Stomach smooth muscle (tissue), 2 donors: ENCODE measurements around the gene PCDHA5.
"Not testable (repeated sequence)": the region's sequence is repeated elsewhere in the genome, so short reads cannot be mapped to it uniquely, and the experiment has no call there.

Experiments
- H3K27ac ChIP-seq: one replicate; pipeline ENCODE4 v1.7.0; 2013; ENCODE audit warnings: mild to moderate bottlenecking, low read length, inconsistent platforms
- H3K27me3 ChIP-seq, 2 donors: one replicate each; pipeline ENCODE4 v1.7.0; 2013; ENCODE audit warnings: low read length in 2 of 2; ENCODE audit not compliant: insufficient read depth in 2 of 2, control insufficient read depth in 1 of 2
- H3K36me3 ChIP-seq, 2 donors: one replicate each; pipeline ENCODE4 v1.7.0; 2013; ENCODE audit warnings: low read length in 2 of 2; ENCODE audit not compliant: control insufficient read depth in 2 of 2, insufficient read depth in 2 of 2
- H3K4me1 ChIP-seq: one replicate; pipeline ENCODE4 v1.7.0; 2013; ENCODE audit warnings: low read length; ENCODE audit not compliant: control insufficient read depth, insufficient read depth
- H3K4me3 ChIP-seq, 2 donors: one replicate each; pipeline ENCODE4 v1.7.0; 2013; ENCODE audit warnings: low read length in 2 of 2
- H3K9ac ChIP-seq, 2 donors: one replicate each; pipeline ENCODE4 v1.7.0; 2013; ENCODE audit warnings: low read length in 2 of 2, mild to moderate bottlenecking in 1 of 2
- H3K9me3 ChIP-seq, 2 donors: one replicate each; pipeline ENCODE4 v1.7.0; 2013; ENCODE audit warnings: low read length in 2 of 2; ENCODE audit not compliant: control insufficient read depth in 2 of 2
- donor health status: healthy.
- donor health status: Pancreatic carcinoma.

Gene PCDHA5

GRCh38 chr5:140842798-140843733 lies 21.7 kb downstream of the PCDHA5 start:
- Histone ChIP-seq H3K4me1 (no peaks in the 10 kb centered on the region), H3K27me3 (peaks cover 0 to 7% of the 10 kb centered on the region in 2 donors), H3K9ac (no peak overlapping the region), H3K36me3 (no peaks in the 10 kb centered on the region), H3K9me3 (peaks cover 0 to 14% of the 10 kb centered on the region in 2 donors), H3K27ac (no peak overlapping the region), H3K4me3 (no peak overlapping the region)

GRCh38 chr5:140848139-140849102 lies 27.0 kb downstream of the PCDHA5 start, which contains the start of gene PCDHA9:
Gene PCDHA9 (plus strand): TSS chr5:140848382. CDS start chr5:140848496, 114 bp downstream.
- H3K27me3 ChIP-seq, result peaks cover 0 to 25% of the 10 kb centered on the region in 2 donors
- peaks cover 0 to 11% of the 10 kb centered on the region in 2 donors for H3K9me3 ChIP-seq
- H3K4me1 ChIP-seq, H3K27ac ChIP-seq, H3K9ac ChIP-seq, H3K36me3 ChIP-seq, H3K4me3 ChIP-seq: not testable (repeated sequence)

- H3K9ac ChIP-seq, H3K4me3 ChIP-seq, H3K36me3 ChIP-seq, H3K27ac ChIP-seq, H3K4me1 ChIP-seq: not testable (repeated sequence)
- Histone ChIP-seq H3K9me3 (peaks cover 0 to 10% of the 10 kb centered on the region in 2 donors), H3K27me3 (peaks cover 0 to 25% of the 10 kb centered on the region in 2 donors)
Observed at GRCh38 chr5:140849831-140850634, 28.6 kb downstream of the PCDHA5 start.

GRCh38 chr5:140855772-140856674 lies 34.6 kb downstream of the PCDHA5 start, which contains the start of gene PCDHA10:
Gene PCDHA10 (plus strand): TSS chr5:140855897. CDS start chr5:140856049, 152 bp downstream.
- Histone ChIP-seq H3K27me3 (peaks cover 2 to 15% of the 10 kb centered on the region in 2 donors), H3K36me3 (no peaks in the 10 kb centered on the region), H3K4me1 (no peaks in the 10 kb centered on the region), H3K9me3 (peaks cover 2 to 22% of the 10 kb centered on the region in 2 donors), H3K9ac (no peak within 1 kb of the TSS), H3K27ac (no peak within 1 kb of the TSS), H3K4me3 (no peak within 1 kb of the TSS)

GRCh38 chr5:140857177-140857986 lies 36.0 kb downstream of the PCDHA5 start:
- Histone ChIP-seq H3K4me3 (no peak overlapping the region), H3K9ac (no peak overlapping the region), H3K36me3 (no peaks in the 10 kb centered on the region), H3K4me1 (no peaks in the 10 kb centered on the region), H3K9me3 (peaks cover 11 to 36% of the 10 kb centered on the region in 2 donors), H3K27me3 (peaks cover 7 to 15% of the 10 kb centered on the region in 2 donors), H3K27ac (no peak overlapping the region)

GRCh38 chr5:140857987-140858240 lies 36.5 kb downstream of the PCDHA5 start:
- peaks cover 7 to 16% of the 10 kb centered on the region in 2 donors for H3K27me3 ChIP-seq
- no peak overlapping the region for H3K27ac ChIP-seq
- H3K36me3 ChIP-seq, result no peaks in the 10 kb centered on the region
- H3K9me3 ChIP-seq, result peaks cover 11 to 41% of the 10 kb centered on the region in 2 donors
- no peaks in the 10 kb centered on the region for H3K4me1 ChIP-seq
- H3K4me3 ChIP-seq, result no peak overlapping the region
- no peak overlapping the region for H3K9ac ChIP-seq

GRCh38 chr5:140862441-140863295 lies 41.3 kb downstream of the PCDHA5 start:
- Histone ChIP-seq H3K4me3 (no peak overlapping the region), H3K27ac (no peak overlapping the region), H3K27me3 (peaks cover 5 to 6% of the 10 kb centered on the region in 2 donors), H3K9ac (no peak overlapping the region), H3K4me1 (no peaks in the 10 kb centered on the region), H3K9me3 (peaks cover 9 to 30% of the 10 kb centered on the region in 2 donors), H3K36me3 (no peaks in the 10 kb centered on the region)

- H3K27ac ChIP-seq, result no peak within 1 kb of the TSS
- H3K4me1 ChIP-seq, result no peaks in the 10 kb centered on the region
- H3K36me3 ChIP-seq, result no peaks in the 10 kb centered on the region
- H3K27me3 ChIP-seq, result peaks cover 4 to 24% of the 10 kb centered on the region in 2 donors
- no peak within 1 kb of the TSS for H3K4me3 ChIP-seq
- peaks cover 8 to 21% of the 10 kb centered on the region in 2 donors for H3K9me3 ChIP-seq
- H3K9ac ChIP-seq, result no peak within 1 kb of the TSS
Observed at GRCh38 chr5:140868721-140869554, 47.5 kb downstream of the PCDHA5 start, which contains the start of gene PCDHA11. Gene PCDHA11 (plus strand): TSS chr5:140868957. CDS start chr5:140869104, 147 bp downstream.
